ENCODE results near the gene SGIP1.
"Not testable (repeated sequence)": the region's sequence is repeated elsewhere in the genome, so short reads cannot be mapped to it uniquely, and the experiment has no call there.

SGIP1 gene

GRCh38 chr1:66725885-66726665 lies 192.1 kb downstream of the SGIP1 start:
- TF ChIP-seq CTCF (IDR thresholded peaks at IDR 0.05; ENCODE audit: insufficient read depth, low read depth, low read length, missing control alignments): peak; percentile 99
- H3K4me3 ChIP-seq (ENCODE audit: low read length): no peak overlapping the region
- peak; percentile 73 for DNase-seq (ENCODE audit: low read depth)

GRCh38 chr1:66728021-66728420 lies 194.1 kb downstream of the SGIP1 start:
- H3K4me3 ChIP-seq (ENCODE audit: low read length): no peak overlapping the region
- DNase-seq (ENCODE audit: low read depth): peak; percentile 52
- TF ChIP-seq CTCF (IDR thresholded peaks at IDR 0.05; ENCODE audit: insufficient read depth, low read depth, low read length, missing control alignments): no peak

GRCh38 chr1:66728716-66729115 lies 194.8 kb downstream of the SGIP1 start:
- DNase-seq (ENCODE audit: low read depth): not testable (repeated sequence)

GRCh38 chr1:66729119-66729518 lies 195.2 kb downstream of the SGIP1 start:
- H3K4me3 ChIP-seq (ENCODE audit: low read length): no peak overlapping the region
- TF ChIP-seq CTCF (IDR thresholded peaks at IDR 0.05; ENCODE audit: insufficient read depth, low read depth, low read length, missing control alignments): no peak
- peak; percentile 67 for DNase-seq (ENCODE audit: low read depth)

More at GRCh38 chr1:66728716-66729115, 194.8 kb downstream of the SGIP1 start:
- not testable (repeated sequence) for H3K4me3 ChIP-seq (ENCODE audit: low read length)

- H3K4me3 ChIP-seq (ENCODE audit: low read length): no peak overlapping the region
- DNase-seq (ENCODE audit: low read depth): no peak
- TF ChIP-seq CTCF (IDR thresholded peaks at IDR 0.05; ENCODE audit: insufficient read depth, low read depth, low read length, missing control alignments): no peak
These were observed 195.6 kb downstream of the SGIP1 start for GRCh38 chr1:66729523-66729922.

GRCh38 chr1:66730462-66730861 lies 196.5 kb downstream of the SGIP1 start:
- no peak for DNase-seq (ENCODE audit: low read depth)
- TF ChIP-seq CTCF (IDR thresholded peaks at IDR 0.05; ENCODE audit: insufficient read depth, low read depth, low read length, missing control alignments): no peak
- H3K4me3 ChIP-seq (ENCODE audit: low read length): no peak overlapping the region

GRCh38 chr1:66731170-66731865 lies 197.4 kb downstream of the SGIP1 start:
- H3K4me3 ChIP-seq (ENCODE audit: low read length): no peak overlapping the region
- TF ChIP-seq CTCF (IDR thresholded peaks at IDR 0.05; ENCODE audit: insufficient read depth, low read depth, low read length, missing control alignments): no peak
- peak; percentile 21 for DNase-seq (ENCODE audit: low read depth)
